K562 (cell line): ENCODE data around the gene SRD5A1. TPM values are rescaled to one million over a fixed set of nuclear protein-coding genes. Genes with fewer than 3 reads are reported as not detected.

Experiments
- ATAC-seq: fragments of 200-7000 bp; cut with Tn5 transposase; 3 replicates; pipeline ENCODE4 v1.9.1; 2020; ENCODE audit warnings: moderate library complexity
- Bru-seq: library from RNA; stranded (reverse); fragments of 400-500 nt; gene quantifications from one replicate; lab custom pipeline; 2021; lab: Mats Ljungman, UMichigan
- BruChase-seq, 2 experiments: library from RNA; stranded (reverse); fragments of 400-500 nt; gene quantifications; one replicate each; lab custom pipeline; 2021; lab: Mats Ljungman, UMichigan
- BruUV-seq: library from RNA; stranded (reverse); fragments of 400-500 nt; replicated peaks from 2 replicates; lab custom pipeline; 2021; lab: Mats Ljungman, UMichigan
- CTCF ChIA-PET: fragments of 300-600 bp; formaldehyde crosslinking; extraction: SDS; loops from one replicate; lab custom pipeline; 2021; ENCODE audit warnings: low intra/inter-chr PET ratio; lab: Yijun Ruan, JAX
- POLR2A ChIA-PET: fragments of 300-600, 350-650 bp; sonication (Branson Sonifier 250); formaldehyde crosslinking; extraction: SDS; loops from one replicate; lab custom pipeline; 2021; ENCODE audit warnings: antibody characterized with exemption, inconsistent platforms; lab: Yijun Ruan, JAX
- DNase-seq, 4 experiments: peaks; one replicate each; pipeline versions ENCODE4 v3.0.0 to v3.0.0-alpha.2; 2011 to 2018; ENCODE audit warnings: low spot score in 3 of 4, mixed read lengths in 3 of 4; ENCODE audit errors: extremely low read depth in 1 of 4
- FAIRE-seq: peaks from 2 replicates; lab custom pipeline; 2011; peaks lifted over from hg19 to GRCh38; lab: Jason Lieb, UNC
- H2AFZ ChIP-seq: 2 replicates; pipeline ENCODE4 v1.6.0; 2011; ENCODE audit warnings: low read depth, low read length, control low read depth, inconsistent platforms
- H3K27ac ChIP-seq: fragments of 200-600 bp; 3 replicates; pipeline ENCODE4 v1.8.0; 2011; ENCODE audit warnings: low read depth, mild to moderate bottlenecking, control low read depth, inconsistent platforms, low read length, moderate library complexity, mixed read lengths; ENCODE audit errors: extremely low read depth
- H3K27me3 ChIP-seq, 2 experiments: fragments of 300-600 bp in 1 of 2; 2 replicates in 1 of 2; 3 replicates in 1 of 2; pipeline versions ENCODE4 v1.6.0 to v1.8.0; 2011; ENCODE audit warnings: inconsistent platforms in 2 of 2, low read length in 2 of 2, mild to moderate bottlenecking in 1 of 2, mixed read lengths in 1 of 2, moderate library complexity in 1 of 2; ENCODE audit not compliant: control insufficient read depth in 2 of 2, insufficient read depth in 2 of 2
- H3K36me3 ChIP-seq: fragments of 300-600 bp; 3 replicates; pipeline ENCODE4 v1.8.0; 2011; ENCODE audit warnings: mild to moderate bottlenecking, low read length, inconsistent platforms; ENCODE audit not compliant: control insufficient read depth, insufficient read depth
- H3K4me1 ChIP-seq, 2 experiments: fragments of 200-600 bp in 1 of 2; replicated peaks in 1 of 2; 2 replicates in 1 of 2; 3 replicates in 1 of 2; pipeline versions ENCODE4 v1.5.1 to v1.8.0; 2011; ENCODE audit warnings: inconsistent platforms in 2 of 2, low read length in 2 of 2, mild to moderate bottlenecking in 1 of 2, mixed read lengths in 1 of 2, moderate library complexity in 1 of 2; ENCODE audit not compliant: control insufficient read depth in 2 of 2, insufficient read depth in 2 of 2
- H3K4me2 ChIP-seq: 2 replicates; pipeline ENCODE4 v1.6.1; 2011; ENCODE audit warnings: low read length, control low read depth, inconsistent platforms, mixed read lengths; ENCODE audit not compliant: insufficient read depth
- H3K4me3 ChIP-seq: fragments of 200-600 bp; sonication (generic), shearing (Covaris generic); 2 replicates; pipeline ENCODE4 v1.5.1; 2016; ENCODE audit warnings: control low read depth, inconsistent platforms
- H3K79me2 ChIP-seq: fragments of 200-600 bp; 3 replicates; pipeline ENCODE4 v1.8.0; 2011; ENCODE audit warnings: low read length, inconsistent platforms; ENCODE audit not compliant: control insufficient read depth, insufficient read depth
- H3K9ac ChIP-seq, 2 experiments: 2 replicates each; pipeline versions ENCODE4 v1.6.0 to v1.6.1; 2011; ENCODE audit warnings: low read depth in 2 of 2, low read length in 2 of 2, control low read depth in 1 of 2, inconsistent platforms in 1 of 2, mild to moderate bottlenecking in 1 of 2, mixed read lengths in 1 of 2; ENCODE audit not compliant: insufficient read depth in 1 of 2
- H3K9me1 ChIP-seq: one replicate; pipeline ENCODE4 v1.6.0; 2011; ENCODE audit warnings: inconsistent platforms, mild to moderate bottlenecking, low read length, moderate library complexity; ENCODE audit not compliant: control insufficient read depth, insufficient read depth
- H3K9me3 ChIP-seq: replicated peaks from 2 replicates; pipeline ENCODE4 v1.5.1; 2011; ENCODE audit warnings: low read depth, low read length, inconsistent platforms; ENCODE audit not compliant: control insufficient read depth, insufficient read depth
- H4K20me1 ChIP-seq: replicated peaks from 2 replicates; pipeline ENCODE4 v1.6.1; 2011; ENCODE audit warnings: low read length, inconsistent platforms, mixed read lengths; ENCODE audit not compliant: control insufficient read depth, insufficient read depth
- CC2D1A ChIP-seq: fragments of 450-650 bp; IDR thresholded peaks from 2 replicates; pipeline ENCODE4 v1.6.1; 2017; ENCODE audit warnings: mild to moderate bottlenecking
- CTBP1 ChIP-seq: fragments of 450-650 bp; IDR thresholded peaks from 2 replicates; pipeline ENCODE4 v1.6.1; 2016; ENCODE audit warnings: borderline replicate concordance
- ETV1 ChIP-seq: fragments of 450-650 bp; conservative IDR thresholded peaks from 2 replicates; pipeline ENCODE4 v1.6.1; 2016; ENCODE audit warnings: missing genetic modification characterization, control low read depth, low read depth, missing compliant biosample characterization
- JUN ChIP-seq, 2 experiments: sonication (generic) in 1 of 2; formaldehyde crosslinking in 1 of 2; IDR thresholded peaks; 2 replicates each; pipeline versions ENCODE4 v1.6.1 to v1.8.0; 2012 to 2022; ENCODE audit warnings: borderline replicate concordance in 2 of 2, mild to moderate bottlenecking in 2 of 2, improper control_type of control experiment in 1 of 2, low read depth in 1 of 2, low read length in 1 of 2, missing genetic modification reagents in 1 of 2
- MED1 ChIP-seq: sonication (generic); formaldehyde crosslinking; IDR thresholded peaks from 2 replicates; pipeline ENCODE4 v1.8.1; 2023; ENCODE audit warnings: missing genetic modification reagents, borderline replicate concordance
- MEIS2 ChIP-seq: fragments of 450-650 bp; IDR thresholded peaks from 2 replicates; pipeline ENCODE4 v1.6.1; 2014; ENCODE audit warnings: mild to moderate bottlenecking; ENCODE audit not compliant: partially characterized antibody
- PHF20 ChIP-seq: fragments of 450-650 bp; IDR thresholded peaks from 2 replicates; pipeline ENCODE4 v1.6.1; 2018; ENCODE audit not compliant: partially characterized antibody
- POLR2B ChIP-seq: fragments of 450-650 bp; IDR thresholded peaks from 2 replicates; pipeline ENCODE4 v1.6.1; 2018; ENCODE audit warnings: low read depth; ENCODE audit not compliant: partially characterized antibody
- PRMT5 ChIP-seq: sonication (generic); formaldehyde crosslinking; IDR thresholded peaks from 2 replicates; pipeline ENCODE4 v1.5.0; 2020; ENCODE audit warnings: missing genetic modification reagents
- ZBTB2 ChIP-seq: fragments of 450-650 bp; IDR thresholded peaks from 2 replicates; pipeline ENCODE4 v1.6.1; 2016; ENCODE audit warnings: antibody characterized with exemption
- ZNF518B ChIP-seq: fragments of 250-450 bp; sonication (Bioruptor Pico); IDR thresholded peaks from 2 replicates; pipeline ENCODE4 v1.5.0; 2021; ENCODE audit warnings: mild to moderate bottlenecking, moderate library complexity
- WGBS: fragments of 100-300 bp; shearing (Covaris generic); methylation state at CpG from one replicate; pipeline ENCODE4 v1.1.6; 2016; ENCODE audit warnings: low coverage, mixed read lengths; ENCODE audit not compliant: insufficient coverage; ENCODE audit errors: missing lambda C conversion rate; 5-methylcytosine and 5-hydroxymethylcytosine counted together
- in situ Hi-C: fragments of 300-500 bp; cut with MboI; formaldehyde crosslinking; loops from 4 replicates; pipeline ENCODE4 v1.15.0; 2018; ENCODE audit warnings: inconsistent platforms, mixed read lengths
- intact Hi-C: fragments of 100-400 bp; cut with micrococcal nuclease; formaldehyde crosslinking; loops from 2 replicates; pipeline ENCODE4 v1.14.2; 2022
- long read RNA-seq, 3 experiments: library from polyadenylated mRNA in 2 of 3; library from RNA in 1 of 3; unstranded in 2 of 3; stranded (forward) in 1 of 3; transcript quantifications; one replicate each; pipeline ENCODE4 v2.0.0, GENCODE V29; 2019 to 2022
- polyA minus RNA-seq, 3 experiments: library from RNA; depleted of rRNA, polyadenylated mRNA; stranded (reverse); fragments of >200 nt; gene quantifications; 2 replicates each; pipeline ENCODE4 v1.2.3, GENCODE V29; 2011
- polyA plus RNA-seq, 8 experiments: library from polyadenylated mRNA; depleted of rRNA in 4 of 8; stranded (reverse) in 5 of 8; unstranded in 3 of 8; fragments of >200 nt; fragmentation: Nextera tagmentation in 2 of 8; fragmentation: Illumina TruSeq in 1 of 8; extraction: Ambion mirVana in 2 of 8; extraction: Trizol in 1 of 8; gene quantifications; 2 replicates each; pipeline versions ENCODE4 v1.2.1 to v1.2.3, GENCODE V29; 2011 to 2014; ENCODE audit warnings: inconsistent platforms in 1 of 8, missing spikeins in 1 of 8
- total RNA-seq, 7 experiments: library from RNA; depleted of rRNA in 6 of 7; stranded (reverse); fragments of >200 nt in 6 of 7; fragmentation: Illumina TruSeq in 2 of 7; extraction: Trizol in 2 of 7; gene quantifications; 2 replicates each; pipeline versions ENCODE4 v1.2.1 to v1.2.3, GENCODE V29; 2011 to 2021; ENCODE audit warnings: low replicate concordance in 1 of 7

The SRD5A1 gene
- total RNA-seq (2011; cell fraction: chromatin; rRNA removed; ENCODE audit: low replicate concordance), result 18.5 and 18.8 TPM in 2 replicates
- 8.7 and 11.2 TPM in 2 replicates for total RNA-seq (2011; cell fraction: nucleolus; rRNA removed)
- 13.9 and 23.4 TPM in 2 replicates for total RNA-seq (2011; cell fraction: nucleoplasm; rRNA removed)
- total RNA-seq (2014; rRNA removed) (14.4 and 21.2 TPM in 2 replicates), total RNA-seq (2014; rRNA removed; fragmentation: Illumina TruSeq; extraction: Trizol) (6.7 and 9.7 TPM in 2 replicates), total RNA-seq (2015; rRNA removed; fragmentation: Illumina TruSeq; extraction: Trizol) (5.0 TPM in 2 replicates), total RNA-seq (2021) (22.1 and 22.2 TPM in 2 replicates), polyA plus RNA-seq (2011; rRNA removed) (20.0 and 22.6 TPM in 2 replicates), polyA plus RNA-seq (2014; fragmentation: Illumina TruSeq; extraction: Trizol) (7.2 and 8.1 TPM in 2 replicates), polyA plus RNA-seq (2014; fragmentation: Nextera tagmentation; extraction: Ambion mirVana) (1 to 10 TPM; 1.3 to 1.8 TPM), polyA plus RNA-seq (2014; rRNA removed) (13.7 and 19.0 TPM in 2 replicates), polyA minus RNA-seq (2011; rRNA and poly(A)+ RNA removed) (7.1 and 8.6 TPM in 2 replicates), Bru-seq, nascent RNA (percentile 71 among the genes with signal in this experiment), BruChase-seq, experiment 1, labeled RNA remaining after a 2-hour chase (percentile 75 among the genes with signal in this experiment), BruChase-seq, experiment 2, labeled RNA remaining after a 6-hour chase (percentile 72 among the genes with signal in this experiment)
- polyA plus RNA-seq (2011; cell fraction: cytosol; rRNA removed), result 16.3 and 47.6 TPM in 2 replicates
- polyA plus RNA-seq (2011; cell fraction: nucleus; rRNA removed), result 15.9 and 23.7 TPM in 2 replicates
- polyA plus RNA-seq (2012), result 7.2 and 11.9 TPM in 2 replicates
- 5.7 and 7.3 TPM in 2 replicates for polyA minus RNA-seq (2011; cell fraction: cytosol; rRNA and poly(A)+ RNA removed)
- polyA minus RNA-seq (2011; cell fraction: nucleus; rRNA and poly(A)+ RNA removed), result 6.8 and 9.6 TPM in 2 replicates
- long read RNA-seq, experiment 1, full-length matches to known transcripts, result 21 of 31 reads
- long read RNA-seq, experiment 1, partial matches to known transcripts, result 2 of 31 reads
- long read RNA-seq, experiment 1, other reads (novel, unspliced or antisense), result 8 of 31 reads
- long read RNA-seq, experiment 2, full-length matches to known transcripts, result 3 of 13 reads
- long read RNA-seq, experiment 2, partial matches to known transcripts, result 6 of 13 reads
- long read RNA-seq, experiment 2, other reads (novel, unspliced or antisense), result 4 of 13 reads
- long read RNA-seq, experiment 3, full-length matches to known transcripts, result 7 of 7 reads
- long read RNA-seq, experiment 3, partial matches to known transcripts, result 0 of 7 reads
- long read RNA-seq, experiment 3, other reads (novel, unspliced or antisense), result 0 of 7 reads

- Histone ChIP-seq H3K36me3 (peaks cover 47% of the 10 kb centered on the region), H3K79me2 (peaks cover 69% of the 10 kb centered on the region), H3K4me2 (peak within 1 kb of the TSS; percentile 99), H3K9ac (peak within 1 kb of the TSS; percentile 99), H3K4me3 (peak within 1 kb of the TSS; percentile 81), H3K9me3 (no peaks in the 10 kb centered on the region), H4K20me1 (no peaks in the 10 kb centered on the region; the same call in 1 of the 2 replicates), H3K4me1 (peaks cover 11 to 16% of the 10 kb centered on the region in 2 experiments; a peak in 4 of 5 replicates), H3K9me1 (peaks cover 5% of the 10 kb centered on the region), H3K27ac (peak within 1 kb of the TSS; percentile 99), H2AFZ (peak within 1 kb of the TSS; percentile 100), H3K27me3 (no peaks in the 10 kb centered on the region)
- in situ Hi-C loops, result loop anchor here (5.0 kb wide), 1 partner anchor 84 kb away; no protein-coding TSS in a partner anchor
- ChIA-PET POLR2A (interaction anchor here (0.6 to 2.1 kb wide), 13 partner anchors 9 to 702 kb away, joined by 3 to 6 read pairs (median 4); no protein-coding TSS in a partner anchor), CTCF (no interaction called here)
- BruUV-seq, result no TSS peak
- FAIRE-seq (peak; percentile 85), ATAC-seq (peak; percentile 93), DNase-seq (peak; percentile 95 to 100 (median 100))
- under 1% methylated on average over 53 of the region's 66 CpGs for WGBS
- intact Hi-C loops, result loop anchor here (1.0 kb wide), 1 partner anchor 80 kb away; the partner anchor contains the start of gene TENT4A
- TF ChIP-seq MEIS2 (peak; percentile 92), ZBTB2 (peak; percentile 97), POLR2B (peak; percentile 59), CTBP1 (0 out of 2 replicates have a peak, but pooled peaks have one; percentile 51), PHF20 (peak; percentile 93), JUN (IDR thresholded peaks at IDR 0.05; ENCODE audit: borderline replicate concordance, low read depth, low read length) (peak; percentile 42; the same call in 1 of the 2 replicates), JUN (CRISPR knock-in tag; IDR thresholded peaks at IDR 0.05; ENCODE audit: borderline replicate concordance) (no peak), ETV1 (tag) (peak; percentile 98), MED1 (CRISPR knock-in tag) (no peak), PRMT5 (no peak), ZNF518B (CRISPR knock-in tag) (no peak), CC2D1A (no peak)
Observed at GRCh38 chr5:6632888-6633468, at the start of gene SRD5A1, which contains the start of gene NSUN2. Gene SRD5A1 (plus strand): TSS chr5:6633440. CDS start chr5:6633577, 137 bp downstream. Gene NSUN2 (minus strand): TSS chr5:6633044. CDS start chr5:6632979, 65 bp downstream.
